ENCODE results near the gene TSPAN32. TPM values are rescaled to one million over a fixed set of nuclear protein-coding genes. Genes with fewer than 3 reads are reported as not detected.

Gene TSPAN32
- total and polyA plus RNA-seq, 2 donors (not counting 3 experiments of a cell fraction or from before 2014, with no cell fraction given) = not detected

- intact Hi-C loops (cut with micrococcal nuclease) = no loop called here
- TF ChIP-seq POLR2AphosphoS5 (IDR thresholded peaks at IDR 0.05; ENCODE audit: insufficient read depth, low read depth, low read length) = no peak
- TF ChIP-seq GATA2 (IDR thresholded peaks at IDR 0.05; ENCODE audit: insufficient read depth, insufficient read length, low read depth, low read length) = no peak
- TF ChIP-seq POLR2A (IDR thresholded peaks at IDR 0.05; ENCODE audit: low read depth, low read length) = no peak
- no peaks in the 10 kb centered on the region for H3K4me1 ChIP-seq (ENCODE audit: control insufficient read depth, extremely low read depth, insufficient read depth, low read length)
- no peak overlapping the region for H2AFZ ChIP-seq (ENCODE audit: low read depth, low read length)
- CTCF ChIA-PET = interaction anchor here (0.8 kb wide), 1 partner anchor 29 kb away, joined by 3 read pairs; the partner anchor contains the start of gene CD81
- H4K20me1 ChIP-seq (replicated peaks; ENCODE audit: control insufficient read depth, extremely low read depth, insufficient read depth, low read length) = no peaks in the 10 kb centered on the region
- H3K27ac ChIP-seq (ENCODE audit: insufficient read depth, low read depth, low read length) = no peak overlapping the region
- no peaks in the 10 kb centered on the region for H3K9me3 ChIP-seq (replicated peaks; ENCODE audit: control insufficient read depth, insufficient read depth, low read length)
- BruUV-seq (replicated peaks) = no TSS peak
- H3K79me2 ChIP-seq (ENCODE audit: control insufficient read depth, insufficient read depth, low read length) = no peaks in the 10 kb centered on the region
- no peak overlapping the region for H3K9ac ChIP-seq (replicated peaks; ENCODE audit: extremely low read depth, insufficient read depth, low read length)
- H3K4me2 ChIP-seq (ENCODE audit: insufficient read depth, low read length) = no peak overlapping the region
- dilution Hi-C loops (cut with MboI; ENCODE audit: extremely low pct_ligation_motif_present, low sequenced_read_pairs) = no loop called here
- no peak overlapping the region for H3K4me3 ChIP-seq (replicated peaks in 1 of 3; ENCODE audit: insufficient read depth in 1 of 3, low read depth in 1 of 3, low read length in 3 of 3)
- peaks cover 2% of the 10 kb centered on the region in 2 experiments for H3K27me3 ChIP-seq (ENCODE audit: control insufficient read depth in 2 of 2, insufficient read depth in 2 of 2, low read length in 2 of 2)
- DNase-seq (ENCODE audit: low read depth, low spot score) (no peak), FAIRE-seq (no peak)
- POLR2A ChIA-PET = no interaction called here
- H3K9me1 ChIP-seq (replicated peaks; ENCODE audit: control insufficient read depth, extremely low read depth, insufficient read depth, low read length) = no peaks in the 10 kb centered on the region
- H3K36me3 ChIP-seq (ENCODE audit: control insufficient read depth in 2 of 2, extremely low read depth in 1 of 2, insufficient read depth in 2 of 2, low read length in 2 of 2) = no peaks in the 10 kb centered on the region
Observed at GRCh38 chr11:2348986-2349385, 47.2 kb downstream of the TSPAN32 start.

DNA sequence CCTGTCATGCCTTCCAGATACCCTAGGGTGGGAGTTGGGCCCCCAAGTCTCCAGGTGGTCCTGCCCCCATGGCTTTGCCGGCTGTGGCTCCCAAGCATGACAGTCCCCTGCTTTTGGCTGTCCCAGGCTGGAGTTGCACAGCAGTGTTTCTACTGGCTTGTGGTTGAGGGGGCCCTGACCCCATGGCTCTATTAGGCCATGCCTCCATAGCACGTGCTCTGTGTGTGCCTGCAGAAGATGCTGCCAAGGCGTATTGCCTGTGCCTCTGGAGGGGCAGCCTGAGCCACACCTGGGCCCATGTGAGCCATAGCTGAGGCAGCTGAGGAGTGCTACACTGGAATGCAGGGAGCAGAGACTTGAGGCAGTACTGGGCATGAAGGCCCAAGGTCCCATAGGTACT, 49.9 kb downstream of the TSPAN32 start:
- Histone ChIP-seq H3K79me2 (ENCODE audit: control insufficient read depth, insufficient read depth, low read length) (no peaks in the 10 kb centered on the region), H3K4me3 (replicated peaks in 1 of 3; ENCODE audit: insufficient read depth in 1 of 3, low read depth in 1 of 3, low read length in 3 of 3) (no peak overlapping the region), H3K4me1 (ENCODE audit: control insufficient read depth, extremely low read depth, insufficient read depth, low read length) (no peaks in the 10 kb centered on the region), H4K20me1 (replicated peaks; ENCODE audit: control insufficient read depth, extremely low read depth, insufficient read depth, low read length) (no peaks in the 10 kb centered on the region), H3K9ac (replicated peaks; ENCODE audit: extremely low read depth, insufficient read depth, low read length) (no peak overlapping the region), H3K27ac (ENCODE audit: insufficient read depth, low read depth, low read length) (no peak overlapping the region), H3K9me1 (replicated peaks; ENCODE audit: control insufficient read depth, extremely low read depth, insufficient read depth, low read length) (no peaks in the 10 kb centered on the region), H3K4me2 (ENCODE audit: insufficient read depth, low read length) (no peak overlapping the region), H3K36me3 (ENCODE audit: control insufficient read depth in 2 of 2, extremely low read depth in 1 of 2, insufficient read depth in 2 of 2, low read length in 2 of 2) (no peaks in the 10 kb centered on the region), H3K9me3 (replicated peaks; ENCODE audit: control insufficient read depth, insufficient read depth, low read length) (no peaks in the 10 kb centered on the region), H2AFZ (ENCODE audit: low read depth, low read length) (no peak overlapping the region), H3K27me3 (ENCODE audit: control insufficient read depth in 2 of 2, insufficient read depth in 2 of 2, low read length in 2 of 2) (peaks cover 2% of the 10 kb centered on the region in 2 experiments)
- DNase-seq (ENCODE audit: low read depth, low spot score) (no peak), FAIRE-seq (no peak)
- no peak for TF ChIP-seq POLR2A (IDR thresholded peaks at IDR 0.05; ENCODE audit: low read depth, low read length)
- no peak for TF ChIP-seq JUN (IDR thresholded peaks at IDR 0.05; ENCODE audit: borderline replicate concordance, insufficient read depth, insufficient read length, low read depth)
- no peak for TF ChIP-seq GATA2 (IDR thresholded peaks at IDR 0.05; ENCODE audit: insufficient read depth, insufficient read length, low read depth, low read length)
- no peak for TF ChIP-seq FOS (IDR thresholded peaks at IDR 0.05; ENCODE audit: borderline replicate concordance, insufficient read depth, low read length)
- TF ChIP-seq POLR2AphosphoS5 (IDR thresholded peaks at IDR 0.05; ENCODE audit: insufficient read depth, low read depth, low read length) = no peak
- TF ChIP-seq MYC (IDR thresholded peaks at IDR 0.05; ENCODE audit: low read depth, low read length) = no peak
- no peak for TF ChIP-seq CTCF (IDR thresholded peaks at IDR 0.05; ENCODE audit: extremely low read depth in 1 of 2, insufficient read depth in 1 of 2, low read depth in 1 of 2, low read length in 2 of 2)
- no peak for TF ChIP-seq MAX (IDR thresholded peaks at IDR 0.05; ENCODE audit: insufficient read depth, insufficient read length)
- no peak for TF ChIP-seq EZH2 (IDR thresholded peaks at IDR 0.05; ENCODE audit: borderline replicate concordance, low read depth, low read length, severe bottlenecking)
- POLR2A ChIA-PET = no interaction called here
- intact Hi-C loops (cut with micrococcal nuclease) (no loop called here), dilution Hi-C loops (cut with MboI; ENCODE audit: extremely low pct_ligation_motif_present, low sequenced_read_pairs) (no loop called here)
- CTCF ChIA-PET = no interaction called here
- no TSS peak for BruUV-seq (replicated peaks)

Data from endothelial cell of umbilical vein (primary cell).